CD14-positive monocyte (primary cell): Measurements from ENCODE around the gene SFMBT2. TPM values are rescaled to one million over a fixed set of nuclear protein-coding genes. Genes with fewer than 3 reads are reported as not detected.

ENCODE experiments used
- DNase-seq, 3 donors: peaks; one replicate each; pipeline ENCODE4 v3.0.0-alpha.2; 2011 to 2022
- H2AFZ ChIP-seq: 2 replicates; pipeline ENCODE4 v1.6.0; 2012; ENCODE audit warnings: mild to moderate bottlenecking, low read depth, low read length, inconsistent platforms; ENCODE audit not compliant: insufficient read depth, poor library complexity, severe bottlenecking
- H3K27ac ChIP-seq, 2 donors: 1 replicate in 1 of 2; 2 replicates in 1 of 2; pipeline ENCODE4 v1.5.1; 2012 to 2013; ENCODE audit warnings: low read length in 2 of 2, control low read depth in 1 of 2, inconsistent platforms in 1 of 2, low read depth in 1 of 2, mild to moderate bottlenecking in 1 of 2
- H3K27me3 ChIP-seq, 2 donors: one replicate each; pipeline versions ENCODE4 v1.6.0 to v1.6.1; 2011 to 2013; ENCODE audit warnings: low read length in 2 of 2; ENCODE audit not compliant: control insufficient read depth in 2 of 2, insufficient read depth in 2 of 2
- H3K36me3 ChIP-seq, 2 donors: replicated peaks in 1 of 2; 1 replicate in 1 of 2; 2 replicates in 1 of 2; pipeline versions ENCODE4 v1.5.1 to v1.6.1; 2012 to 2013; ENCODE audit warnings: low read length in 2 of 2, control low read depth in 1 of 2, inconsistent platforms in 1 of 2, mild to moderate bottlenecking in 1 of 2; ENCODE audit not compliant: insufficient read depth in 2 of 2, control insufficient read depth in 1 of 2
- H3K4me1 ChIP-seq, 2 donors: 1 replicate in 1 of 2; 2 replicates in 1 of 2; pipeline versions ENCODE4 v1.5.1 to v1.6.1; 2012 to 2013; ENCODE audit warnings: low read length in 2 of 2, control low read depth in 1 of 2, inconsistent platforms in 1 of 2, mild to moderate bottlenecking in 1 of 2, moderate library complexity in 1 of 2; ENCODE audit not compliant: insufficient read depth in 2 of 2, control insufficient read depth in 1 of 2
- H3K4me2 ChIP-seq: replicated peaks from 2 replicates; pipeline ENCODE3; 2012; ENCODE audit warnings: low read length, moderate library complexity, mild to moderate bottlenecking; ENCODE audit not compliant: poor library complexity, severe bottlenecking; ENCODE audit errors: extremely low read depth
- H3K4me3 ChIP-seq, 3 experiments: fragments of 200-600 bp in 1 of 3; sonication (generic) in 1 of 3; replicated peaks in 1 of 3; 1 replicate in 2 of 3; 2 replicates in 1 of 3; pipeline ENCODE4 v1.5.1; 2011 to 2013; ENCODE audit warnings: low read length in 3 of 3, mild to moderate bottlenecking in 3 of 3, control low read depth in 2 of 3, low read depth in 2 of 3, inconsistent platforms in 1 of 3, moderate library complexity in 1 of 3
- H3K79me2 ChIP-seq: 2 replicates; pipeline ENCODE4 v1.6.0; 2012; ENCODE audit warnings: mild to moderate bottlenecking, control low read depth, inconsistent platforms, low read length, moderate library complexity; ENCODE audit not compliant: insufficient read depth
- H3K9ac ChIP-seq: 2 replicates; pipeline ENCODE4 v1.6.0; 2017; ENCODE audit warnings: low read length, mild to moderate bottlenecking; ENCODE audit not compliant: insufficient read depth, poor library complexity, severe bottlenecking
- H3K9me3 ChIP-seq, 2 donors: replicated peaks in 1 of 2; 1 replicate in 1 of 2; 2 replicates in 1 of 2; pipeline versions ENCODE4 v1.5.1 to v1.6.1; 2012 to 2013; ENCODE audit warnings: low read length in 2 of 2, control low read depth in 1 of 2; ENCODE audit not compliant: control insufficient read depth in 1 of 2, insufficient read depth in 1 of 2
- H4K20me1 ChIP-seq: 2 replicates; pipeline ENCODE4 v1.6.0; 2012; ENCODE audit warnings: mild to moderate bottlenecking, low read length, control low read depth, moderate library complexity; ENCODE audit not compliant: insufficient read depth
- H3K27ac Mint-ChIP-seq, 7 donors: one replicate each; pipeline ENCODE4 v1.8.0; 2020; ENCODE audit warnings: mild to moderate bottlenecking in 7 of 7, mixed read lengths in 7 of 7, moderate library complexity in 6 of 7, inconsistent platforms in 2 of 7
- H3K27me3 Mint-ChIP-seq, 3 donors: one replicate each; pipeline ENCODE4 v1.8.0; 2021 to 2022; ENCODE audit warnings: low read depth in 3 of 3, mild to moderate bottlenecking in 3 of 3, mixed read lengths in 3 of 3, moderate library complexity in 3 of 3, inconsistent platforms in 1 of 3
- H3K36me3 Mint-ChIP-seq, 2 donors: one replicate each; pipeline ENCODE4 v1.8.0; 2020; ENCODE audit warnings: mixed read lengths in 2 of 2, inconsistent platforms in 1 of 2, mild to moderate bottlenecking in 1 of 2
- H3K4me1 Mint-ChIP-seq: one replicate; pipeline ENCODE4 v1.8.0; 2020; ENCODE audit warnings: mild to moderate bottlenecking, mixed read lengths
- H3K4me3 Mint-ChIP-seq, 2 donors: one replicate each; pipeline ENCODE4 v1.8.0; 2020; ENCODE audit warnings: mild to moderate bottlenecking in 2 of 2, mixed read lengths in 2 of 2, moderate library complexity in 1 of 2
- H3K9me3 Mint-ChIP-seq, 7 donors: one replicate each; pipeline ENCODE4 v1.8.0; 2020 to 2022; ENCODE audit warnings: mixed read lengths in 7 of 7, mild to moderate bottlenecking in 6 of 7, moderate library complexity in 6 of 7, inconsistent platforms in 2 of 7
- CTCF ChIP-seq: fragments of 200-600 bp; IDR thresholded peaks from one replicate; pipeline ENCODE4 v1.8.0; 2022; ENCODE audit warnings: antibody characterized with exemption, mild to moderate bottlenecking
- WGBS: methylation state at CpG from one replicate; pipeline ENCODE4 v1.1.5; 2013; ENCODE audit warnings: missing lambda C conversion rate; ENCODE audit not compliant: insufficient coverage; 5-methylcytosine and 5-hydroxymethylcytosine counted together
- intact Hi-C, 2 donors: fragments of 100-400 bp; cut with micrococcal nuclease; formaldehyde crosslinking; loops; one replicate each; pipeline versions ENCODE4 v1.15.0 to v1.15.1; 2023
- polyA plus RNA-seq, 3 donors: library from polyadenylated mRNA; depleted of rRNA in 1 of 3; unstranded in 2 of 3; stranded (reverse) in 1 of 3; fragments of 300-500 nt in 2 of 3; fragments of >200 nt in 1 of 3; fragmentation: Illumina TruSeq in 2 of 3; gene quantifications; 1 replicate in 2 of 3; 2 replicates in 1 of 3; pipeline ENCODE4 v1.2.3, GENCODE V29; 2012 to 2021

SFMBT2 gene
- polyA plus RNA-seq, 3 donors, result 0.53 to 10.9 (median 1.6) TPM

GRCh38 chr10:7378602-7379403, 32.0 kb downstream of the SFMBT2 start:
- peaks cover 41% of the 10 kb centered on the region for H3K79me2 ChIP-seq
- no peak for DNase-seq
- no peaks in the 10 kb centered on the region for H3K27me3 Mint-ChIP-seq
- no peak overlapping the region for H3K4me3 Mint-ChIP-seq
- H3K9me3 Mint-ChIP-seq, result peaks cover under 1 to 18% (median 12%) of the 10 kb centered on the region in 7 donors
- H3K4me3 ChIP-seq, result no peak overlapping the region
- TF ChIP-seq CTCF, result no peak
- peaks cover 16 to 74% of the 10 kb centered on the region in 2 donors for H3K36me3 ChIP-seq
- no peaks in the 10 kb centered on the region for H3K4me1 Mint-ChIP-seq
- no peaks in the 10 kb centered on the region for H3K27me3 ChIP-seq
- no peaks in the 10 kb centered on the region for H4K20me1 ChIP-seq
- no peak overlapping the region for H3K9ac ChIP-seq
- WGBS, result 100% methylated on average over 3 of the region's 8 CpGs
- no peaks in the 10 kb centered on the region for H3K4me1 ChIP-seq
- no peak overlapping the region for H2AFZ ChIP-seq
- no peak overlapping the region for H3K4me2 ChIP-seq
- H3K36me3 Mint-ChIP-seq, result peaks cover 46 to 67% of the 10 kb centered on the region in 2 donors
- H3K27ac Mint-ChIP-seq, result peak overlapping the region in 3 of 7 donors; percentile 35 to 75 (median 42)
- intact Hi-C loops, result no loop called here
- H3K9me3 ChIP-seq, result peaks cover 5 to 12% of the 10 kb centered on the region in 2 donors
- peak overlapping the region in 1 of 2 donors; percentile 20 for H3K27ac ChIP-seq

GRCh38 chr10:7377614-7378248, 33.1 kb downstream of the SFMBT2 start:
- Mint-ChIP-seq H3K9me3 (peaks cover 11 to 26% (median 19%) of the 10 kb centered on the region in 7 donors), H3K36me3 (peaks cover 56 to 78% of the 10 kb centered on the region in 2 donors), H3K4me3 (no peak overlapping the region), H3K27ac (peak overlapping the region in 1 of 7 donors; percentile 32), H3K4me1 (peaks cover 2% of the 10 kb centered on the region), H3K27me3 (no peaks in the 10 kb centered on the region)
- no peak overlapping the region for H3K9ac ChIP-seq
- H3K79me2 ChIP-seq, result peaks cover 41% of the 10 kb centered on the region
- no peaks in the 10 kb centered on the region for H4K20me1 ChIP-seq
- intact Hi-C loops, result no loop called here
- no peak overlapping the region for H3K27ac ChIP-seq
- 88% methylated on average over 4 of the region's 7 CpGs for WGBS
- DNase-seq, result no peak
- peaks cover 18 to 84% of the 10 kb centered on the region in 2 donors for H3K36me3 ChIP-seq
- no peaks in the 10 kb centered on the region for H3K4me1 ChIP-seq
- no peak for TF ChIP-seq CTCF
- H3K4me3 ChIP-seq, result no peak overlapping the region
- no peak overlapping the region for H2AFZ ChIP-seq
- no peaks in the 10 kb centered on the region for H3K27me3 ChIP-seq
- peaks cover 15 to 20% of the 10 kb centered on the region in 2 donors for H3K9me3 ChIP-seq
- H3K4me2 ChIP-seq, result no peak overlapping the region
